ENCODE data around the gene CDCP1. TPM values are rescaled to one million over a fixed set of nuclear protein-coding genes. Genes with fewer than 3 reads are reported as not detected.
A peak's percentile ranks its signal among the peaks of the same experiment; 100 is the strongest.
"Not testable (repeated sequence)": the region's sequence is repeated elsewhere in the genome, so short reads cannot be mapped to it uniquely, and the experiment has no call there.

Gene CDCP1
- total RNA-seq, 1 experiment from 2014 or later: 180 TPM

DNA sequence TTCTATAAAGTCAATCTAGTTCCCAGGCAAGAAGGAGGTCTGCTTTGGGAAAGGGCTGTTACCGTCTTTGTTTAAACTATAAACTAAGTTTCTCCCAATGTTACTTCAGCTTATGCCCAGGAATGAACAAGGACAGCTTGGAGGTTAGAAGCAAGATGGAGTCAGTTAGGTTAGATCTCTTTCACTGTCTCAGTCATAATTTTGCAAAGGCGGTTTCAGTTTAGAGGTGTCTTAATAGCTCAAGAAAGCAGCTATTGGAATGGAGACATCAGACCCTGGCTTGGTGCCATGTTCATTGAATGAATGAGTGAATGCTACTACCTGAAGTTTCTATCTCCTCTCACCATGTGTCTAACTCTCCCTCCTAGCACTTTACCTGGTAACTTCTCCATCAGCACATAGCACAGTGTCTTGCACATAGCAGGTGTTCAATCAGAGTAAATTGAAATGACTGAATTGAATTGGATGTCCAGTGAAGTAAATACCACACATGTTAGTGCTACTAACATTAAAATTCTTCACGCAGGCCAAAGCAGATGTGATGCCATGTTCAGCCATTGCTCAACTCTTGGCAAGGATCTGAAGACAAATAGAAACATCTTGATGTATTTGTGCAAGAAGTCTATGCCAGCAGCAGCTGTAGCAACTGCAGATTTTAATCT lies 91.9 kb downstream of the CDCP1 start:
- BruUV-seq (replicated peaks): no TSS peak
- H3K9me3 Mint-ChIP-seq (ENCODE audit: unreplicated experiment): peaks cover 10% of the 10 kb centered on the region
- peak overlapping the region; percentile 43 for H3K27ac Mint-ChIP-seq (ENCODE audit: low read depth, unreplicated experiment)
- ChIA-PET POLR2A (interaction anchor here (0.6 to 4.2 kb wide), 14 partner anchors 12 to 602 kb away, joined by 3 to 37 read pairs (median 4); partner anchors contain the start of gene CDCP1), CTCF (interaction anchor here (0.6 to 5.5 kb wide), 8 partner anchors 10 to 608 kb away, joined by 3 to 26 read pairs (median 5); partner anchors contain the start of gene CDCP1)
- peaks cover 49% of the 10 kb centered on the region for H3K4me1 Mint-ChIP-seq (ENCODE audit: insufficient read depth, unreplicated experiment)
- peaks cover 7% of the 10 kb centered on the region for H3K27me3 Mint-ChIP-seq (ENCODE audit: insufficient read depth, unreplicated experiment)
- intact Hi-C loops (cut with micrococcal nuclease): no loop called here
- peak overlapping the region; percentile 5 for H3K4me3 Mint-ChIP-seq (ENCODE audit: unreplicated experiment)
- no peak for TF ChIP-seq CTCF (IDR thresholded peaks at IDR 0.05; ENCODE audit: unreplicated experiment)
- no peaks in the 10 kb centered on the region for H3K36me3 Mint-ChIP-seq (ENCODE audit: insufficient read depth, unreplicated experiment)
- peak; percentile 96 for DNase-seq (ENCODE audit: unreplicated experiment)

GRCh38 chr3:45053805-45054195 lies 92.4 kb downstream of the CDCP1 start:
- H3K36me3 Mint-ChIP-seq (ENCODE audit: insufficient read depth, unreplicated experiment); intact Hi-C loops (cut with micrococcal nuclease); H3K27me3 Mint-ChIP-seq (ENCODE audit: insufficient read depth, unreplicated experiment); BruUV-seq (replicated peaks); DNase-seq (ENCODE audit: unreplicated experiment); H3K4me3 Mint-ChIP-seq (ENCODE audit: unreplicated experiment): not testable (repeated sequence)
- Mint-ChIP-seq H3K27ac (ENCODE audit: low read depth, unreplicated experiment) (peak overlapping the region; percentile 43), H3K9me3 (ENCODE audit: unreplicated experiment) (peaks cover 10% of the 10 kb centered on the region), H3K4me1 (ENCODE audit: insufficient read depth, unreplicated experiment) (peaks cover 49% of the 10 kb centered on the region)
- ChIA-PET CTCF (interaction anchor here (0.6 to 5.5 kb wide), 8 partner anchors 9 to 608 kb away, joined by 3 to 26 read pairs (median 6); no protein-coding TSS in a partner anchor), POLR2A (interaction anchor here (0.6 to 4.2 kb wide), 9 partner anchors 11 to 602 kb away, joined by 3 to 37 read pairs (median 4); partner anchors contain the start of gene CDCP1)

DNA sequence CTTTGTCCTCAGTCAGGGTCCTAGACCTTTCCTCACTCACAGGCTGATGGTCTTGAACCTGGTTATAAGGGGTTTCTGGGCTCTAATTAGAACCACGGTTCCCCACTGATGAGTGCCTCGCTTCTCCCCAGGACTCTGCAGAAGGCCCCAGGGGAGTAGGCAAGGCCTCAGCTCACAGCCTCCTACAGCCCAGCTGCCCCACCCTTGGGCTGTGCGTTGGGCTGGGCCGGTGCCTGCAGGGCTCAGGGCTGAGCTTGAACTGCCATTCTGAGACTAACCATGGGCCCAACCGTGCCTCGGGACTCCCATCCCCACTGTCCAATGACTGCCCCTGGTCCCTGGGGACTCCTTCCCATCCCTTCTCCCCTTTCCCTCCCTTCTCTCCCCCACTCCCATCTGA lies 94.5 kb downstream of the CDCP1 start:
- intact Hi-C loops (cut with micrococcal nuclease): no loop called here
- Mint-ChIP-seq H3K27me3 (ENCODE audit: insufficient read depth, unreplicated experiment) (peaks cover 8% of the 10 kb centered on the region), H3K4me3 (ENCODE audit: unreplicated experiment) (no peak overlapping the region), H3K36me3 (ENCODE audit: insufficient read depth, unreplicated experiment) (no peaks in the 10 kb centered on the region), H3K4me1 (ENCODE audit: insufficient read depth, unreplicated experiment) (peaks cover 37% of the 10 kb centered on the region), H3K9me3 (ENCODE audit: unreplicated experiment) (peaks cover 10% of the 10 kb centered on the region), H3K27ac (ENCODE audit: low read depth, unreplicated experiment) (no peak overlapping the region)
- ChIA-PET POLR2A (no interaction called here), CTCF (interaction anchor here (0.5 to 3.8 kb wide), 4 partner anchors 10 to 159 kb away, joined by 3 to 23 read pairs (median 8); no protein-coding TSS in a partner anchor)
- BruUV-seq (replicated peaks): no TSS peak
- TF ChIP-seq CTCF (IDR thresholded peaks at IDR 0.05; ENCODE audit: unreplicated experiment): no peak
- no peak for DNase-seq (ENCODE audit: unreplicated experiment)

GRCh38 chr3:45049807-45050206 lies 96.4 kb downstream of the CDCP1 start:
- ChIA-PET POLR2A (interaction anchor here (0.8 kb wide), 1 partner anchor 91 kb away, joined by 3 read pairs; no protein-coding TSS in a partner anchor), CTCF (interaction anchor here (0.8 to 3.8 kb wide), 4 partner anchors 9 to 450 kb away, joined by 3 to 23 read pairs (median 6); no protein-coding TSS in a partner anchor)
- H3K4me1 Mint-ChIP-seq (ENCODE audit: insufficient read depth, unreplicated experiment): peaks cover 19% of the 10 kb centered on the region
- H3K9me3 Mint-ChIP-seq (ENCODE audit: unreplicated experiment): peaks cover 10% of the 10 kb centered on the region
- peak overlapping the region; percentile 72 for H3K27ac Mint-ChIP-seq (ENCODE audit: low read depth, unreplicated experiment)
- H3K4me3 Mint-ChIP-seq (ENCODE audit: unreplicated experiment): no peak overlapping the region
- no peak for DNase-seq (ENCODE audit: unreplicated experiment)
- intact Hi-C loops (cut with micrococcal nuclease): no loop called here
- BruUV-seq (replicated peaks): no TSS peak
- TF ChIP-seq CTCF (IDR thresholded peaks at IDR 0.05; ENCODE audit: unreplicated experiment): no peak
- no peaks in the 10 kb centered on the region for H3K36me3 Mint-ChIP-seq (ENCODE audit: insufficient read depth, unreplicated experiment)
- H3K27me3 Mint-ChIP-seq (ENCODE audit: insufficient read depth, unreplicated experiment): peaks cover 8% of the 10 kb centered on the region

All from MCF 10A (cell line).